Articular chondrocyte of knee joint (primary cell): Measurements from ENCODE around the gene CMSS1. TPM values are rescaled to one million over a fixed set of nuclear protein-coding genes. Genes with fewer than 3 reads are reported as not detected.

Experiments
- small RNA-seq: library from RNA; depleted of rRNA; stranded (forward); fragments of <200 nt; gene quantifications from one replicate; pipeline ENCODE3, GENCODE V24; 2012
- total RNA-seq: library from RNA; depleted of rRNA; stranded (reverse); fragments of >200 nt; gene quantifications from 2 replicates; pipeline ENCODE4 v1.2.3, GENCODE V29; 2012

Gene CMSS1
- total RNA-seq, result 17.7 and 18.3 TPM in 2 replicates

DNA sequence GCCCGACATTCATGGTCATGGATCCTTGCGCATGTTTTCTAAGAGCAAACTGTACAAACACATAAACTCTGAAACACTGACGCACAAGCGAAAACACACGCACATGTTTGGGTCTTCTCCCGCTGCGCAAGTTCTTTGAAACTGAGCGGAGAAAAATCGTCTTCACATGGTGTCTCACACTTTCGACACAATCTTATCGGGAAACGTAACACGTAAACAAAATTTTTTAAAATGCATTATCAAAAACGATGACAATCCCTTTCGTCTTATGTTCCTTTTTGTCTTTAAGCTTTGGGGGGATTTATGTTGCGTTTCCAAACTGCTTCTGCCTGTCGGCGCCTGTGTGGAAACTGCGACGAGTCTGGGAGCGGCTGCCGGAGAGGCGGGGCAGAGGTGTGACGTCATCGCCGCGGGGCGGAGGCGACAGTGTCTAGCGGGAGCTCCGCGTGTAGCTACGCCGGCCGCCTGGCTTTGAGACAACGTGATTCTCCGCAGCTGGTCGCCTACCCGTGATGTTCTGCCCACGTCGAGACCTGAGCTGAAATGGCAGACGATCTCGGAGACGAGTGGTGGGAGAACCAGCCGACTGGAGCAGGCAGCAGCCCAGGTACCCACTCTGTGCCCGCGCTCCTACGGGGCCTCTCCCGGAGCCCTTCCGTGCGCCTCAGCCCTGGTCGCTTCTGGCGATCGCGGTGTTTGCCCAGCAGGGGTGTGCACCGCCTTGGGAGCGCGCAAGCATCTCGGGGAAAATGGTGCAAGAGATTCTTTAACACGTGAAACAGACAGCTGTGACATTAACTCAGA is at the start of gene CMSS1:
Gene CMSS1 (plus strand): TSS at position 426 of the 804 bp plus-strand sequence.

DNA sequence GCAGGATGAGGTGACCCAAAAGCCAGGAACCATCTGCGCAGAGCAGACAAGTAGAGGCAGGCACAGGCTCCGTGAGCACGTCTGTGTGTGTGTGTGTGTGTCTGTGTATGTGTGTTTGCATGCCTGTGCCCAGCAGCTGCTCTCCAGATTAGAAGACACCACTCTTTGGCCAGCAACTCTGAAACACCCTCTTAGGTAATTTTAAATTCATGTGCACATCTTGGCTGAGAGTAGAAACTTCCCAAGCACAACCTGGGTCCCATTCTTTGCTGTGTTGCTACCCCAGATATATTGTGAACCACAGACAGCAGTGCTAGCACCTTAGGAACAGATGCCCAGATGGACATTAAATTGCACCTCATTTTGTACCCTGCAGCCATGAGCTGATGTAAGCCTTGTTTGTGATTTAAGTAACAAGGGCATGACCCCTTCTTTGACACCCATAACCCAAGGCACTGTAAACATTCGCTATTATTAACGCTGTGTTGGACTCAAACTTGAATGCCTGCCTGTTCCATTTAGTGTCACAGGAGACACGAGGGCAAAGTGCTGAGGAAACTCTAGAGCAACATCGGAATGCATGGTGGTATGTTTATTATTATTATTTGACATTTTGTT is 296.9 kb downstream of the CMSS1 start, which contains the start of gene FILIP1L:
Gene FILIP1L (minus strand): TSS at position 89 of the 618 bp plus-strand sequence.

Small RNAs within 50 kb of the gene (small RNA-seq; reads per million reads assigned to genes)
- not detected for gene MIR3921

Other genes starting within 250 kb of the CMSS1 start
- gene COL8A1, start 179.3 kb upstream of the CMSS1 start, total RNA-seq, result 32.1 and 134 TPM in 2 replicates